ENCODE data around the gene SSH2. TPM values are rescaled to one million over a fixed set of nuclear protein-coding genes. Genes with fewer than 3 reads are reported as not detected.

SSH2 gene
- total RNA-seq, 1 donor, result 13.0 TPM

DNA sequence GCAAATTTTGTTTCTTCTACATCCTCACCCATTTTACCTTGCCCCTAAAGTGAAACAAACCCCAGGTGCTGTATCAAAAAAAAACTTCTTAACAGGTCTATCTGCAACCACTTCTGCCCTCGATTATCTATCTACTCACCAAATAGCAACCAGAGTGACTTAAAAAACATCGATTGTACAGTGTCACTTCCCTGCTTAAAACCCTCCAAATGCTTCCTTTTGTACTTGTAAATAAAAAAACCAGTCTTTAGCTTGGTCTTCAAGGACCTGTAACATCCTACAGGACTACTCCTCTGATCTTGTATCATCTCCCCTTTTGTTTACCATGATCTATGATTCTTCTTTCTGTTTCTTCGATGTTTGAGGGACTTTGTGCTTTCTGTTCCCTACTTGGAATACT, 224.6 kb downstream of the SSH2 start:
- TF ChIP-seq, protein P1, sequence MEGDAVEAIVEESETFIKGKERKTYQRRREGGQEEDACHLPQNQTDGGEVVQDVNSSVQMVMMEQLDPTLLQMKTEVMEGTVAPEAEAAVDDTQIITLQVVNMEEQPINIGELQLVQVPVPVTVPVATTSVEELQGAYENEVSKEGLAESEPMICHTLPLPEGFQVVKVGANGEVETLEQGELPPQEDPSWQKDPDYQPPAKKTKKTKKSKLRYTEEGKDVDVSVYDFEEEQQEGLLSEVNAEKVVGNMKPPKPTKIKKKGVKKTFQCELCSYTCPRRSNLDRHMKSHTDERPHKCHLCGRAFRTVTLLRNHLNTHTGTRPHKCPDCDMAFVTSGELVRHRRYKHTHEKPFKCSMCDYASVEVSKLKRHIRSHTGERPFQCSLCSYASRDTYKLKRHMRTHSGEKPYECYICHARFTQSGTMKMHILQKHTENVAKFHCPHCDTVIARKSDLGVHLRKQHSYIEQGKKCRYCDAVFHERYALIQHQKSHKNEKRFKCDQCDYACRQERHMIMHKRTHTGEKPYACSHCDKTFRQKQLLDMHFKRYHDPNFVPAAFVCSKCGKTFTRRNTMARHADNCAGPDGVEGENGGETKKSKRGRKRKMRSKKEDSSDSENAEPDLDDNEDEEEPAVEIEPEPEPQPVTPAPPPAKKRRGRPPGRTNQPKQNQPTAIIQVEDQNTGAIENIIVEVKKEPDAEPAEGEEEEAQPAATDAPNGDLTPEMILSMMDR (IDR thresholded peaks at IDR 0.05; ENCODE audit: extremely low read depth, low read depth, low read length), result no peak
- Histone ChIP-seq H3K27me3 (ENCODE audit: insufficient read depth, low read length) (no peaks in the 10 kb centered on the region), H3K27ac (ENCODE audit: low read depth, low read length) (no peak overlapping the region), H3K4me2 (ENCODE audit: insufficient read depth, low read length) (no peak overlapping the region), H4K20me1 (ENCODE audit: insufficient read depth, low read length) (no peaks in the 10 kb centered on the region), H2AFZ (ENCODE audit: low read length) (no peak overlapping the region), H3K79me2 (ENCODE audit: insufficient read depth, low read length) (peaks cover 2% of the 10 kb centered on the region), H3K9me3 (ENCODE audit: low read depth, low read length) (no peaks in the 10 kb centered on the region), H3K4me3 (ENCODE audit: insufficient read depth, low read length) (no peak overlapping the region), H3K4me1 (ENCODE audit: insufficient read depth, low read length) (peaks cover 9% of the 10 kb centered on the region), H3K36me3 (ENCODE audit: insufficient read depth, low read length) (no peaks in the 10 kb centered on the region)
- no peak for DNase-seq (ENCODE audit: insufficient read length, low spot score, missing footprints)

DNA sequence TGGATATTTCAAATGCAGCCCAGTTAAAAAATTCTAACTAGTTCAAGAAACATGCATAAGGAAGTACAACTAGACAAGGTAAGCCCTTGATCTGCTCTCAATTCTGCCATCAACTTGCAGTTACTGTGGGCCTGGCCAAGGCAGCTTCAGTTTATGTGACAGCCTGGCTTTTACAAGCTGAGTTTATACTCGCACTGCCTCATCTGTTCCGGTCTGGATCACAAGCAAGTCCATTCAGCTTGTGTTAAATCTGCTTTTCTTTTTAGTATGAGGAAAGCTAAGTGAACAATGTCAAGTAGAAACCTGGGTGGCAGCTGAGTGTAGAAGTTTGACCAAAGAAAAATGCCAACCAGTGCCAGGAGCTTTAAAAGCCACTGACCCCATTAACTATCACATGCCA, 230.7 kb downstream of the SSH2 start:
- no peaks in the 10 kb centered on the region for H4K20me1 ChIP-seq (ENCODE audit: insufficient read depth, low read length)
- no peaks in the 10 kb centered on the region for H3K9me3 ChIP-seq (ENCODE audit: low read depth, low read length)
- no peak overlapping the region for H2AFZ ChIP-seq (ENCODE audit: low read length)
- H3K79me2 ChIP-seq (ENCODE audit: insufficient read depth, low read length), result no peaks in the 10 kb centered on the region
- DNase-seq (ENCODE audit: insufficient read length, low spot score, missing footprints), result no peak
- no peak overlapping the region for H3K4me2 ChIP-seq (ENCODE audit: insufficient read depth, low read length)
- H3K4me1 ChIP-seq (ENCODE audit: insufficient read depth, low read length), result no peaks in the 10 kb centered on the region
- H3K27me3 ChIP-seq (ENCODE audit: insufficient read depth, low read length), result no peaks in the 10 kb centered on the region
- H3K27ac ChIP-seq (ENCODE audit: low read depth, low read length), result no peak overlapping the region
- H3K4me3 ChIP-seq (ENCODE audit: insufficient read depth, low read length), result no peak overlapping the region
- no peaks in the 10 kb centered on the region for H3K36me3 ChIP-seq (ENCODE audit: insufficient read depth, low read length)
- TF ChIP-seq, protein P1 (IDR thresholded peaks at IDR 0.05; ENCODE audit: extremely low read depth, low read depth, low read length), result no peak

DNA sequence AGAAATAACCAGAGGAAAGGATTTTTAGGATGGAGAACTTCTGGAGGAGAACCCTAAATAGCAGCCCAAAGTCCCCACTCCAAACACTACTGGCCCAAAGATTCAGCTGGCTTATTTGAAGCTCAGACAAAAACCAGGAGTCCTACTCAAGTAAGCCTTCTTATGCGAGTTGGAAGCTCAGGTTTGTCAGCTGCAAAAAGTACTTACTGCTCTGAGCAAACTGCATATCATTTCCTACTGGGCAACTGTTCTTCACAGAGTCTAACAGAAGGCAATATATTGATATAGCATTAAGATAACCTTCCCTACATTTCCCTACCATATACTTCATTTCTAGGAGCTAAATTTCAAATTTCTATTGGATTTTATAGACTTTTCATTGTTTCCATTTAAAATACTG, 231.2 kb downstream of the SSH2 start:
- Histone ChIP-seq H3K9me3 (ENCODE audit: low read depth, low read length) (no peaks in the 10 kb centered on the region), H3K27me3 (ENCODE audit: insufficient read depth, low read length) (no peaks in the 10 kb centered on the region), H4K20me1 (ENCODE audit: insufficient read depth, low read length) (no peaks in the 10 kb centered on the region), H3K79me2 (ENCODE audit: insufficient read depth, low read length) (no peaks in the 10 kb centered on the region), H3K36me3 (ENCODE audit: insufficient read depth, low read length) (no peaks in the 10 kb centered on the region), H3K4me3 (ENCODE audit: insufficient read depth, low read length) (no peak overlapping the region), H3K4me1 (ENCODE audit: insufficient read depth, low read length) (no peaks in the 10 kb centered on the region), H3K27ac (ENCODE audit: low read depth, low read length) (no peak overlapping the region), H2AFZ (ENCODE audit: low read length) (no peak overlapping the region), H3K4me2 (ENCODE audit: insufficient read depth, low read length) (no peak overlapping the region)
- TF ChIP-seq, protein P1 (IDR thresholded peaks at IDR 0.05; ENCODE audit: extremely low read depth, low read depth, low read length), result no peak
- DNase-seq (ENCODE audit: insufficient read length, low spot score, missing footprints), result no peak

DNA sequence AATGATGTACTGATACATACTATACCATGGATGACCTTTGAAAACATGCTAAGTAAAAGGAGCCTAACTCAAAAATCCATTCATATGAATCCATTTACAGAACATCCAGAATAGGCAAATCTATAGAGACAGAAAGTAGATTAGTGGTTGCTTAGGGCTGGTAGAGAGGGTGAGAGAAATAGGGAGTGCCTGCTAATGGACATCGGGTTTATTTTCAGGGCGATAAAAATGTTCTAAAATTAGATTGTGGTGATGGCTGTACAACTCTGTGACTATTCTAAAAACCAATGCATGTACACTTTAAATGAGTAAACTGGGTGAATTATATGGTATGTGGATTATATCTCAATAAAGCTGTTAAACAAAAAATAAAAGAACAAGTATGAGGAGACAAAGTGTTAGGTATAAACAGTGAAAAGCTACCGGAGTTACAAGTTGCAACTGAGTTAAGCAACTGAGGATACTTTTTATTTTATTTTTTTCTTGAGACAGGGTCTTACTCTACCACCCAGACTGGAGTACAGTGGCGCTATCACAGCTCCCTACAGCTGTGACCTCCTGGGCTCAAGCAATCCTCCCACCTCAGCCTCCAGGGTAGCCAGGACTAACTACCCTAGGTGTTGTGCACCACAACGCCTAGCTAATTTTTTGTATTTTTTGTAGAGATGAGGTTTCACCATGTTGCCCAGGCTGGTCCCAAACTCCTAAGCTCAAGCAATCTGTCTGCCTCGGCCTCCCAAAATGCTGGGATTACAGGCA, 231.8 kb downstream of the SSH2 start:
- no peaks in the 10 kb centered on the region for H3K9me3 ChIP-seq (ENCODE audit: low read depth, low read length)
- no peaks in the 10 kb centered on the region for H3K4me1 ChIP-seq (ENCODE audit: insufficient read depth, low read length)
- no peaks in the 10 kb centered on the region for H4K20me1 ChIP-seq (ENCODE audit: insufficient read depth, low read length)
- TF ChIP-seq, protein P1 (IDR thresholded peaks at IDR 0.05; ENCODE audit: extremely low read depth, low read depth, low read length), result no peak
- H3K4me2 ChIP-seq (ENCODE audit: insufficient read depth, low read length), result no peak overlapping the region
- no peak overlapping the region for H2AFZ ChIP-seq (ENCODE audit: low read length)
- no peaks in the 10 kb centered on the region for H3K79me2 ChIP-seq (ENCODE audit: insufficient read depth, low read length)
- H3K4me3 ChIP-seq (ENCODE audit: insufficient read depth, low read length), result no peak overlapping the region
- no peak overlapping the region for H3K27ac ChIP-seq (ENCODE audit: low read depth, low read length)
- no peak for DNase-seq (ENCODE audit: insufficient read length, low spot score, missing footprints)
- H3K36me3 ChIP-seq (ENCODE audit: insufficient read depth, low read length), result no peaks in the 10 kb centered on the region
- no peaks in the 10 kb centered on the region for H3K27me3 ChIP-seq (ENCODE audit: insufficient read depth, low read length)

Data from osteoblast (primary cell).